DMS153 treated with DMSO at 0.1 percent for 48 hours (cell line): Measurements from ENCODE around the gene DFFA.
"Not testable (repeated sequence)": the region's sequence is repeated elsewhere in the genome, so short reads cannot be mapped to it uniquely, and the experiment has no call there.

Experiments used
- DNase-seq: peaks from one replicate; lab custom pipeline; 2025; ENCODE audit not compliant: unreplicated experiment; lab: John Stamatoyannopoulos, UW

DFFA gene

DNA sequence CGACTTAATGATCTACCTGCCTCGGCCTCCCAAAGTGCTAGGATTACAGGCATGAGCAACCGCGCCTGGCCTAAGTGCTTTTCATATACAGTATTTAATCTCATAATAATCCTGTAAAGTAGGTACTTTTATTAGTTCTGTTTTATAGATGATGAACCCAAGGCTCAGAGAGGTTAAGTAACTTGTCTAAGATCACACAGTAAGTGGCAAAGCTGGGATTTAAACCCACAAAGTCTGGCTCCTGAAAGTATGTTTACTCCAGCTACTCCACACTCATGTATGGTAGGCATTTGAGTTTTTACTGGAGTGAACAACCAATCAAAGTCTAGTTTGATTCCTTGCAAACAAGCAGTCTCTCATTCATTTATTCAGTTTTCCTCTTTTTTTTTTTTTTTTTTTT, 2.3 kb downstream of the DFFA start:
- DNase-seq = no peak

DNA sequence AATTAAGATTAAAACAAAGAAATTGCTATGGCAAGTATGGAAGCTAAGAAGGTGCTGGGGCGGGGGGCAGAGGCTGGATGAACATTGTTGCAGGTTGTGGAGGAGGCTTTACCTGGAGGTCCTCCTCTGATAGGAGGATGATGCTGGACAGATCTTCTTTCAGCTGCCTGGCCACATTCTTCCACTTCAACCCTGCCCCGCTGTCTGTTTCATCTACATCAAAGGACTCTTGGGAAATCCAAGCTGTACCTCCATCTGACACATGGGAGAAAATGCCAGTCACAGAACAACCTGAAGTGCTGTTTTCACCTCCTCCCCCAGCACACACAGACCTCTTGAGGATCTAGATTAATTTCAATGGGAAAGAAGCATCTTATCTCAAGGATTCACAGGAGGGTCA, 5.3 kb downstream of the DFFA start:
- no peak for DNase-seq

DNA sequence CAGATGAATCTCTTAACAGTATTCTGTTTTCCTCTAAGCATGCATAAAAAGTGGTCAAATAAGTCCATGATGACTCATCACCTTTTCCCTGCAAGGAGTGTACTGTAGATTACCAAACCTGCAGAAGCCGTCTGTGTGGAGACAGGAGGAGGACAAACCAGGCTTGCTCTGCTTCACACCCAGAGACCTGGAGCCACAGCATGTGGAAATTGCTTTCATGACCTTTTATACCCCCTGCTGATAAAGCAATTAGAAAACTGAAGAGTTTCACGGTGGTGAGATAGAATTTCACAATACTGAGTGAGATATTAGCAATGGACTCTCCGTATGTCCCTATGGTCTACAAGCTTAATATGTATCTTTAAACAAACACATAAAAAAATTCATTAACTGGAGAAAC, 13.1 kb downstream of the DFFA start:
- no peak for DNase-seq

DNA sequence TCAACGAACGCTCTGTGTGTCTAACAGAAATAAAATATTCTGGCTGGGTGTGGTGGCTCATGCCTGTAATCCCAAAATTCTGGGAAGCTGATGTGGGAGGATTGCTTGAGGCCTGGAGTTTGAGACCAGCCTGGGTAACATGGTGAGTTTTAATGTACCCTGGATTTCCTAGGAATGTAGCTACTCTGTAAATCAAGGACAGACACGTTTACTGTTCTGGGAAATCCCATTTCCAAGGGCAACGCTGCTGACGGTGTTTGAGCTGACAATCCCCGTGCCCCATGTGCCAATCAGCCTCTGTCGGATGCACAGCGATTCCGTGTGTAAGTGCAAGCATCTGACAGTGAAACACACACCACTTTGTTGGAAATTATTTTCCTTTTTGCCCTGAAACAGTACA, 14.5 kb downstream of the DFFA start:
- no peak for DNase-seq

DNA sequence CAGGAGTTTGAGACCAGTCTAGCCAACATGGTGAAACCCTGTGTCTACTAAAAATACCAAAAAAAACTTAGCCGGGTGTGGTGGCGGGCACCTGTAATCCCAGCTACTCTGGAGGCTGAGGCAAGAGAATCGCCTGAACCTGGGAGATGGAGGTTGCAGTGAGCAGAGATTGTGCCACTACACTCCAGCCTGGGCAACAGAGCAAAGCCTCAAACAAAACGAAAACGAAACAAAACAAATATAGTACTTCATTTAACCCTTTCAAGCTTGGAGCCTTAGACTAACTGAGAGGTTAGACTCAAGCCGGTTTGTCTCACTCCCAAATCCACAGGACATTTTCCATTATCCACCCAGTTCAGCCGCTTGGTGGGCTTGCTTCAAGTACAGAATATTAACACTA, 14.9 kb downstream of the DFFA start:
- DNase-seq = not testable (repeated sequence)

DNA sequence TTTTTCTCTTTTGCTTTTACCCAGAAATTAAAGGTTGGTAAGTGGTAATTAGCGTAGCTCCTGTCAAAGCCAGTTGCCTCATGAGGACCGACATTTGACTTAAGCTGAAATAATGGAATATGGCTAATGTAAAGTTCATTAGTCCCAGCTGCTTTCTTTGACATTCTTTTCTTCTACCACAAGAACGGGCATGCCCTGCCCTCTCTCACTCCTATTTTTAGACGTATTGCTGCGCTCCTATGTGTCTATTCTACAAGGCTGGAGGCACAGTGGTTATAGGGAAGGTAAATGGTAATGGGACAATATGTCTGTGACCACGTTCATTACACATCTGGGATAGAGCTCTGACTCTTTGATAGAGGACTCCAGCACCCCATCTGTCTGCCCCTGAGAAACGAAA, 15.7 kb downstream of the DFFA start:
- DNase-seq = no peak

DNA sequence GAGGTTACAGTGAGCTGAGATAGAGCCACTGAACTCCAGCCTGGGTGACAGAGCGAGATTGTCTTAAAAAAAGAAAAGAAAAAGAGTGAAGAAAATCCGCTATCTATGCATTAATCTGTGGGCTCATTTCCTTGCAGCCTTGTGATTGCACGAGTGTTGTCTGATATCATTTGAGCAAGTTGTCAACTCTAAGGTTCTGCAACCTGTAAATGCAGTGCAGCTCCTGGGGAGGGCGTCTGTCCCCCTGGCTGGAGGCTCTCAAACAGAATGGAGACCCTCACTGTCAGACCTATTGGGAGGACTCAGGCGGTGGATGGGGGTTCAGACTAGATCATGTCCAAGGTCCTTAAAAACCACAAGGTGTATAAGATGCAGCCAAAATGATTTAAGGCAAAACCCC, 16.3 kb downstream of the DFFA start:
- no peak for DNase-seq

DNA sequence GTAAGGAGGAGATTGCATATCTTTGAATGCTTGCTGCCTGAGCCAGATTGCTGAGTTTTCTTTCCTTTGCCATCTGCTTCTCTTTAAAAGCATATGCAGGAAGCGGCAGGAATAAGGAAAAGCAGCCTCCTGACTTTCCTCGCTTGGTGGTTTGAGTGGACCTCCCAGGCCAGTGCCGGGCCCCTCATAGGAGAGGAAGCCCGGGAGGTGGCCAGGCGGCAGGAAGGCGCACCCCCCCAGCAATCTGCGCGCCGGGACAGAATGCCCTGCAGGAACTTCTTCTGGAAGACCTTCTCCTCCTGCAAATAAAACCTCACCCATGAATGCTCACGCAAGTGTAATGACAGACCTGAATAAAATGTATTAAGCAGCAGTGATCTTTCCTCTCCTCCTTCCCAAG, 21.0 kb downstream of the DFFA start:
- no peak for DNase-seq

DNA sequence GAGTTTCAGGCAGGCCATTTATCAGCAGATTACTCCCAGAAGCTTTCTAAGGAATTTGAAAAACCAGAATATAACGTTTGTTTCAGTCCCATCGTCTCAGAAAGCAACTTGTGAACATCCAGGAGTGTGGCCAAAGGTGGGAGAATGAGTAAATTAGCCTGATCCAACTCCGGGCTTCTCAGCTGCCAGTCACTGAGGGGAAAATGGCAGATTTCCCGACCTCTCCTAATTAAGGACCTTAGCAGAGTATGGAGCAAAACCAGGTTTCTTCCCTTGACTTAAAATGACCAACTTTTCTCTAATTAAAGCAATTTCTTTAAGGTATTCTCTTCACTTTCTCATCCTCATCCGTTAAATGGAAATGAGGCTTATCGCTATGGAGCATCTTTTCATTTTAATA, 21.5 kb downstream of the DFFA start:
- no peak for DNase-seq

DNA sequence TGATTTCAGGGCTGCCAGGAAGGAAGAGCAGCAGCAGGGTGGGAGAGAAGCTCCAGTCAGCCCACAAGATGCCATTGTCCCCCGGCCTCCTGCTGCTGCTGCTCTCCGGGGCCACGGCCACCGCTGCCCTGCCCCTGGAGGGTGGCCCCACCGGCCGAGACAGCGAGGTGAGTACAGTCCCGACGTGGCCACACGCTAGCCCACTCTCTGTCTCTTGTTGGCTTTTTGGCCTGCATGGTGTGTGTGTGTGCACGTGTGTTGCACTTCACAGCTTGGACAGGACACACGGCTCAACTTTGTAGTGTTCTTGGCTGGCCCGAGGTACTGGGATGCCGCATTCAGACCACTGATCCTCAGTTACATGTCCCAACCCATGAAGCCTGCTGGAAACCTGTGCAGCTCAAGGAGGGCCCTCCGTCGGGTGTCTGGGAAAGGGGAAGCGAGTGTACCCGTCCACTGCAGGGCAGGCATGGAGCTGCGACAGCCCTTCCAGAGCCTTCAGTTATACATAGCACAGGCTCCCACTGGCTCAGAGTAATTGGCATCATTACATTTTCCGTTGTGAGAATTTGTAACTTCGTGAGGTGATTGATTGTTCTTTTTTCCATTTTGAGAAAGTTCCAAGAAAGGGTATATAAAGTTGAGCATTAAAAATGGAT, 22.0 kb downstream of the DFFA start:
- no peak for DNase-seq

DNA sequence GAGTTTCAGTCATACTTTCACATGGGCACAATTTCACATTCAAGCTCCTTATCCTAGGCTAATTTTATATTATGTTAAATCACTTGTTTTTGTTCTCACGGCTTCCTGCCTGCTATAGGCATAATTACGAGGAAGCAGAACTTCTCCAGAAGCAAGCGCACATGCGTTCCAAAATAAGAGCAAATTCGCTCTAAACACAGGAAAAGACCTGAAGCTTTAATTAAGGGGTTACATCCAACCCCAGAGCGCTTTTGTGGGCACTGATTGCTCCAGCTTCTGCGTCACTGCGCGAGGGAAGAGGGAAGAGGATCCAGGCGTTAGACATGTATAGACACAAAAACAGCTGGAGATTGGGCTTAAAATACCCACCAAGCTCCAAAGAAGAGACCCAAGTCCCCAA, 22.6 kb downstream of the DFFA start, which contains the start of gene CORT:
Gene CORT, plus strand, starts transcription at position 281 of the 400 bp plus-strand sequence. CDS start 193 bp downstream, outside the sequence.
- no peak for DNase-seq

DNA sequence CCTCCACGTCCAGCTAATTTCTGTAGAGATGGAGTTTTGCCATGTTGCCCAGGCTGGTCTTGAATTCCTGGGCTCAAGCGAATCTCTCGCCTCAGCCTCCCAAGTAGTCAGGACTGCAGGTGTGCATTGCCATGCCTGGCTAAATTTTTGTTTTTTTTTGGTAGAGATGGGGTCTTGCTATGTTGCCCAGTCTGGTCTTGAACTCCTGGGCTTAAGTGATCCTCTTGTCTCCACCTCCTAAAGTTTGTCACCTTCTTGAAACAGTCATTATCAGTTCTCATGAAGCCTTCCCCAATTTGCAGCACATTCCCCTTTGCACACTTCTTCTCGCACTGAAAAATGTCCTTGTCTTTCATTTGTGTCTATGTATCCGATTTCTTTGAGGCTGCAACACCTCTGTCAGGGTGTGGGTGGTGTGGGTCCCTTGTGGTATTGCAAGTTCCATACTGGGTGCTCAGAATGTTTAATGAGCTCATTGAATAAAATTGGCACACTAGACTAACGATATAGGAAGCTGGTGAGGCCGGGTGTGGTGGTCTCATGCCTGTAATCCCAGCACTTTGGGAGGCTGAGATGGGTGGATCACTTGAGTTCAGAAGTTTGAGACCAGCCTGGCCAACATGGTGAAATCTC, 25.4 kb downstream of the DFFA start:
- no peak for DNase-seq

DNA sequence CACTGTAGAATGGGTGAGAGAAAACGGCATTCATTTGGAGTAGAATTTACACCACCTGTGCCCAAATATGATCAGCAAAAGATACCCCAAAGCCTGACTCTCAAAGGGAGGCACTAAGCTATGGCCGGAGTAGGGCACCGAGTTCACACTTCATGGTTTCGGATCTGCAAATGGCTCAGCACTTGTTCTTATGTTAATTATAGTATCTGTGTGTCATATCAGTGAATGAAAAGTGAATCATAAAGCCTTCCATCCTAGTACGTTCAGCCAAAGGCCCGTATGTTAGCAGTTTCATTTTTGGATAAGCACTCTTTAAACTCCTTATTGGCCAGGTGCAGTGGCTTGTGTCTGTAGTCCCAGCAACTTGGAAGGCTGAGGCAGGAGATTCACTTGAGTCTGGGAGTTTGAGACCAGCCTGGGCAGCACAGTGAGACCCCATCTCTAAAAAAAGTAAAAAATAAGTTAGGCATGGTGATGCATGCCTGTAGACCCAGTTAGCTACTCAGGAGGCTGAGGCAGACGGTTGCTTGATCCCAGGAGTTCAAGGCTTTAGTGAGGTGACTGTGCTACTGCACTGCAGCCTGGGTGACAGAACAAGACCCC, 27.4 kb downstream of the DFFA start:
- no peak for DNase-seq

DNA sequence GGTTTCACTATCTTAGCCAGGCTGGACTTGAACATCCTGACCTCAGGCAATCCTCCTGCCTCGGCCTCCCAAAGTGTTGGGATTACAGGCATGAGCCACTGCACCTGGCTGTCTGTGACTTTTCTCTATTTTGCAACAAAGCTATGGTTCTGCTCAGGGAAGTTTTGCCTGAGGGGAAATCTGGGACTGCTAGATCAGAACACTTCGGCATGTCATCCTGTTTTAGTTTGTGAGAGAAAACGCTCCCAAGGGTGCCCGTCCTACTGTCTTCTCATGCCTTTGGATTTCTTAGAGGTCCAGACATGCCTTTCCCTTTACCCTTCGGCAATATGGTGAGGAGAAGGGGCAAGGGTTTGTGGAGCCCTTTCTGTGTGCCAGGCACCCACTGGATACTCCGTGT, 28.1 kb downstream of the DFFA start:
- DNase-seq = no peak

DNA sequence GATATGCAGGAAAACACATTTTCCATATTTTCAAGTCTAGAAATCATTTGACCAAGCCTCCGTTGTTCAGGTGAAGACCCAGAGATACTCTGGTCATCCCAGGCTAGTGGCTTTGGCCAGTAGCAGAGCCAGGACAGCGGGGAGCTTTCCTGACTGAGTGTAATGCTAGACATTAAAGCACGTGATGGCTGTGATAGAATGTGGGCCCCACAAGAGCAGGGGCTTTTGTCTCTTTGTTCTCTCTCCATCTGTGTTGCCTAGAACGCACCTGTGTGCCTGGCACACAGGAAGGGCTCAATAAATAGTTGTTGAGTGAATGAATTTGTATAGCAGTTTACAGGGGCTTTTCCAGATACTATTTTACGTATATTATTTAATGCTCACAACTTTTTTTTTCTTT, 31.5 kb downstream of the DFFA start:
- DNase-seq = no peak

DNA sequence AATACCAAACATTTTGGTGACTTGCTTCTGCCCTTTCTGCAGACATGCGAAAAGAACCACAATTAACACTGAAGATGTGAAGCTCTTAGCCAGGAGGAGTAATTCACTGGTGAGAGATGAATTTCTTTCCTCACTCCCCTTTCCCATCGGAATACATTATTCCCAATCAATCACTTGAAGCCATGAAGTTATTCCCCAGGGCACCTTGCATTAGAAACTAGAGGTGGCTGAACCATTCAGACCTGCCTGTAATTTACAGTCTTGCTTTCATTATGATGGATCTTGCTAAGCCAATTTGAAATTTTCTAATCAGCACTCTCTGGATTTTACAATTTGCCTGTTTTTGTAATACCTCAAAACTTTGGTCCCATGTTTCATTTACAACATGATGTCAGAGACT, 32.0 kb downstream of the DFFA start:
- DNase-seq = no peak

DNA sequence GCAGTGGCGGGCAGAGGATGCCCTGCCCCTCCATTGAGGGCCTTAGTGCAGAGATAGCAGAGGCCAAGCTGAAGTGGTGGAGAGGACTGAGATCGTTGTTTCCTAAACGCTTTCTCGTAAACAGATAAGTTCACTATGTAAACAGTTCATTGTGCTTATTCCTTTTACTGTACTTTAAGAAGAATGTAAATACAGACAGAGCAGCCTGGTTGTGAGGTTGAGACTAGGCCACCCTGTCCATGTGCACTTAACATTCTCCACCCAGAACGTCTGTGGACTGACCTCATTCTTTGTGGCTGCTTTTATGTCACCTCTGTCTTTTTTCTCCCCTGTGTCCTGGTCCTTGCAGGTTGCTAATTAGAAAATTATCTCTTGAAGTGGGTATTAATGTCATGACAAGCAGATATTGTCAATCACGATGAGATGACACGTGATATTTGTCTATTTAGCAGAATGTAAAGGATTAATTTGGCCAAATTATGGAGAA, 33.6 kb downstream of the DFFA start:
- no peak for DNase-seq

DNA sequence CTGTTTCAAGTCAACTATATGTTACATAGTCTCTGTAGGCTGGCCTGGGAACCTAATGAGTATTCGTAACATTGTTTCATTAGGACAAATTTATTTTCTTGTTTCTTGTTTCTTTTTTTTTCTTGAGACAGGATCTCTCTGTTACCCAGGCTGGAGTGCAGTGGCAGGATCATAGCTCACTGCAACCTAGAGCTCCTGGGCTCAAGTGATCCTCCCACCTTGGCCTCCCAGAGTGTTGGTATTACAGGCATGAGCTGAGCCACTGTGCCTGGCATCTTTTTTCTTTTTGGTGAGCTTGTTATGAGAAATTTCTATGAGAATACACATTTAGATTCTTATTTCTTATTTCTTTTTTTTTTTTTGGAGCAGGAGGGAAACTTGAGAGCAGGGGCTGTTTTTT, 35.3 kb downstream of the DFFA start:
- DNase-seq = no peak

DNA sequence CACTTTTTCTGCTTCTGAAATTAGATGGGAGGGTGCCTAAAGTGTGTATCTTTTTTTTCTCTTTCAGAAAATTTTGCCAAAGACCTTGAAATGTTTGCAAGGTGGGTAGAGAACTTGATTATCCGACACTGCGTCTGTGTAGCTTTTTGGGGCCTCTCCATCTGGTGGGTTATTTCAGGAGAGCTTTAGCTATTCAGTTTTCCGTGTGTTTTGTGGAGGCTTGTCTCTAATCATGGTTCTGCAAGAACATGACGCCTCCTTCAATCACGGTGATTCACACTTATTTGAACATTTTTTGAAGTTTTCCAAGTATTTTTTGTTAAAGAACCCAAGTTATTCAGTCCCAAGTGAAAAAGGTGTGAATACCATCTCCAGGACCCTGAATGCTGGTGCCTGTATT, 37.7 kb downstream of the DFFA start:
- DNase-seq = no peak

DNA sequence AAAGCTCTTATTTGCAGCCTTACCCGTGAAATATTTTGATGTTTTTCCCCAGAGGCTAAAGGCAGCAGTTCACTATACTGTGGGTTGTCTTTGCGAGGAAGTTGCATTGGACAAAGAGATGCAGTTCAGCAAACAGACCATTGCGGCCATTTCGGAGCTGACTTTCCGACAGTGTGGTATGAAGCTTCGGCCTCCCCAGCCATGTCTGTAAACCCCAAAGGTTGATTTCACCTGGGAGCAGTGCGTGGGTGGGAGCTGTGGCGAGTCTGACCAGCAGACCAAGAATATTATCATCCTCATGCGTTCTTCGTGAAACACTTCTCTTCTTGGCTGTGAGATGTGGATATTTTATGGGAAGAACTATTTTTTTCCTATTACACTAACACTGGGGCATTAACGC, 38.5 kb downstream of the DFFA start:
- no peak for DNase-seq

DNA sequence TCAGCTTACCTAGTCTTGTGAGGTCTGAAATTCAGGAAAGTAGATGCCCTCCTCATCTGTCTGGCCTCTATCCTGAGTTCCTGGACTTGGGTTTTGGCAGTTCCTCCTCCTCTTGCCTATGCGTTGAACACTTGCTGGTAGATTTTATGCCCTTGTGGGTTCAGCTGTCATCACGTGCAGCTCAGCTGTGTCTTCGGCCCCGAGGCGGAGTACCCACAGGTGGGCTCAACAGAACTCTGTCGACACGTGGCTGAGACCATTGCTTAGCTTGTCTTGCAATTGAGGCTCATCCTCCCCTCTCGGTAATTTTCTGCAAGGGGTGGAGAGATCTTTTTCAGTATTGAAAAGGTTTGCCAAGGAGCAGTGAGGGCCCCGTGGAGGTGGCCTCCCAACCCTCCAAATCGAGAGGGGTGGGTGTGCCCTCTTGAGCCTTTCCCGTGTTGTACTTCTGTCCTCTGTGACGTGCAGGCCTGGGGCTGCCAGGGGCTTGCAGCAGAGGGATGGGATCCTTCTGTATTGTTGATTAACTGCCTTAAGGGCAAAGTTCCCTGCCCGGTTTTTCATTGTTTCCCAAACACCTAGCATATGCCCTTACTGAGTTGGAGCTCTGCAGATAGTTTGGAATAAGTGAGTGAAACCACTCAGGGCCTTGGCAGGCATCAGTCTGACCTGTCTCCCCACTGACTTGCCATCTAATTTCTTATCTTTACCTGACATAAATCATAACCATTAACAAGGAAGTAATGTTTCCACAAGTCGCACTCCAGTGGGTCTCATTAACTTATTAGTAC, 39.2 kb downstream of the DFFA start:
- no peak for DNase-seq
